ENCODE results near the gene CIBAR2. TPM values are rescaled to one million over a fixed set of nuclear protein-coding genes. Genes with fewer than 3 reads are reported as not detected.

CIBAR2 gene
- total RNA-seq, 2 experiments from 2014 or later, result not detected

DNA sequence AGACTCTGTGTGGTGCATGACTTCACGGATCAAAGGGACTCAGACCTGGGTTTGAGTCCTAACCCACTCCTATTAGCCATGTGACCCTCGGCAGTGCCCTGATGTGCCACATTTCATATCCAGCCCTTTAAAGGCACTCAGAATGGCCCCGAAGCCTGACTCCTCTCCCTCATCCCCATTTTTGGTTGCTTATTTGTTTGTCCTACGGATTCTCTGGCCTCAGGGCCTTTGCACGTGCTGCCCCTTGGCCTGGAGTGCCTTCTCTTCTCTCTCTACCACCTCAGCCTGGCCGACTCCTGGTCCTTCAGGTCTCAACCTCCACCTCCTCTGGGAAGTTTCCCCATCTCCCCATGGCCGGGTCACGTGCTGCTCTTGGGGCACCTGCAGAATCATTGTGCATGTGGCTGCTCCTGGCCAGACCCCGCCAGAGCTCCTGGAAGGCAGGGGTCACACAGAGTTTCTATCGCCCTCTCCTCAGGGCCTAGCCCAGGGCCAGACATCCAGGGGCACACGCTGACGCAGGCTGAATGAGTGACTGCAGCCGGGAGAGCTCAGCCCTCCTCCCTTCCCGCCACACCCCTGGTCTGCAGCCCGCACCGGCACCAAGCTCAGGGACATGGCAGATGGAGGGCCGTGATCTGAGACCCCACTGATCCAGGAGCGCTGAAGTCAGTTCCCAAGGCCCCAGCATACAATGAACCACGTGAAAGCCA, 22.0 kb upstream of the CIBAR2 start:
- no peak for TF ChIP-seq CTCF (IDR thresholded peaks at IDR 0.05)
- ChIA-PET CTCF (interaction anchor here (0.8 to 1.3 kb wide), 2 partner anchors 9 to 19 kb away, joined by 3 to 4 read pairs; no protein-coding TSS in a partner anchor), POLR2A (no interaction called here)
- intact Hi-C loops (cut with micrococcal nuclease), result no loop called here
- Mint-ChIP-seq H3K4me1 (ENCODE audit: low read depth) (peaks cover 9% of the 10 kb centered on the region), H3K27me3 (peaks cover 27% of the 10 kb centered on the region), H3K36me3 (ENCODE audit: low read depth) (no peaks in the 10 kb centered on the region), H3K9me3 (no peaks in the 10 kb centered on the region), H3K4me3 (no peak overlapping the region), H3K27ac (no peak overlapping the region)
- DNase-seq (no peak), ATAC-seq (no peak)

- ChIA-PET POLR2A (no interaction called here), CTCF (no interaction called here)
- H3K27ac Mint-ChIP-seq, result no peak overlapping the region
- DNase-seq, result no peak
- H3K36me3 Mint-ChIP-seq (ENCODE audit: low read depth), result no peaks in the 10 kb centered on the region
- no peak for ATAC-seq
- H3K27me3 Mint-ChIP-seq, result peaks cover 17% of the 10 kb centered on the region
- no peak for TF ChIP-seq CTCF (IDR thresholded peaks at IDR 0.05)
- H3K4me1 Mint-ChIP-seq (ENCODE audit: low read depth), result peaks cover 9% of the 10 kb centered on the region
- no peaks in the 10 kb centered on the region for H3K9me3 Mint-ChIP-seq
- no peak overlapping the region for H3K4me3 Mint-ChIP-seq
- intact Hi-C loops (cut with micrococcal nuclease), result no loop called here
These were observed 21.0 kb upstream of the CIBAR2 start for GRCh38 chr16:85133290-85133599.

DNA sequence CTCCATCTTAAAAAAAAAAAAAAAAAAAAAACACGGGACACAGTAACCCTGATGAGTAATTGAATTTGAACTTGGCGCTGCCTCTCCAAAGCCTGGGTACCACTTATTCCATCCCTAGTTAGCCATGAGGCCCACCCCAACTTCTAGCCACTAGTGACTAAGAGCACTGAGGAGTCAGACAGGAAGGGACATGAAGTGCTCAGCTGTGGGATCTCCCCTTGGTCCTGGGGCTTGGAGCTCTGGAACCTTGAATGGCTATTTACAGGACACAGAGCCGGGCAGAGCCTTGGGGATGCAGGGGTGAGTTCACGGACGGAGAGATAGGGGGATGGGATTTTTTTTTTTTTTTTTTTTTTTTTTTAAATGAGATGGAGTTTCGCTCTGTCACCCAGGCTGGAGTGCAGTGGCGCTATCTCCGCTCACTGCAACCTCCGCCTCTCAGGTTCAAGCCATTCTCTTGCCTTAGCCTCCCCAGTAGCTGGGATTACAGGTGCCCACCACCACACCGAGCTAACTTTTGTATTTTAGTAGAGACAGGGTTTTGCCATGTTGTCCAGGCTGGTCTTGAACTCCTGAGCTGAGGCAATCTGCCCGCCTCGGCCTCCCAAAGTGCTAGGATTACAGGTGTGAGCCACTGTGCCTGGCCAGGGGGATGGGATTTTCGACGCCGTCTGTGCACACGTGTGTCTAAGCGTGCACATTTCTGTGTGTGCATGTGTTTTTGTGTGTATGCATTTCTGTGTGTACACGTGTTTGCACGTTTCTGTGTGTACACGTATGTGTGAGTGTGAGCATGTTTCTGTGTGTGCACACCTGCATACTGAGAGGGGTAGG, 20.4 kb upstream of the CIBAR2 start:
- Mint-ChIP-seq H3K4me3 (no peak overlapping the region), H3K9me3 (no peaks in the 10 kb centered on the region), H3K36me3 (ENCODE audit: low read depth) (no peaks in the 10 kb centered on the region), H3K4me1 (ENCODE audit: low read depth) (peaks cover 7% of the 10 kb centered on the region), H3K27ac (no peak overlapping the region), H3K27me3 (peaks cover 12% of the 10 kb centered on the region)
- DNase-seq (no peak), ATAC-seq (no peak)
- POLR2A ChIA-PET, result no interaction called here
- intact Hi-C loops (cut with micrococcal nuclease), result no loop called here
- CTCF ChIA-PET, result no interaction called here
- no peak for TF ChIP-seq CTCF (IDR thresholded peaks at IDR 0.05)

DNA sequence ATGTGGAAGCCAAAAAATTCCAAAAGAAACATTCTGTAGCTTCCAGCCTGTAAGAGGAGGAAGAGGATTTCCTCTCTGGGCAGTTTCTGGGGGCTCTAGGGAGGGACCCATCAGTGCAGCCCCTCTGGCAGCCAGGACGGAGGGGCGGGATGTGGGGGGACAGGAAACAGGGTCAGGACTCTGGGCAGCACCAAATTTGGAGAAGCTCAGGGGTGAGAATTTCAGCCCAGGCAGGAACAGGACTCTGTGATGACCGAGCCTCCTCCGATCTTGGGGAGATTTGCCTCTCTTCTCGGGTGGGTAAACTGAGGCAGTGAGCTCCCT, 18.4 kb upstream of the CIBAR2 start:
- Mint-ChIP-seq H3K36me3 (ENCODE audit: low read depth) (no peaks in the 10 kb centered on the region), H3K4me1 (ENCODE audit: low read depth) (peaks cover 12% of the 10 kb centered on the region), H3K9me3 (no peaks in the 10 kb centered on the region), H3K27ac (no peak overlapping the region), H3K4me3 (no peak overlapping the region), H3K27me3 (no peaks in the 10 kb centered on the region)
- intact Hi-C loops (cut with micrococcal nuclease), result no loop called here
- ChIA-PET POLR2A (no interaction called here), CTCF (interaction anchor here (1.9 kb wide), 1 partner anchor 16 kb away, joined by 8 read pairs; no protein-coding TSS in a partner anchor)
- TF ChIP-seq CTCF (IDR thresholded peaks at IDR 0.05), result no peak
- DNase-seq (no peak), ATAC-seq (no peak)
